Measurements from ENCODE around the gene PIGQ.

The PIGQ gene

DNA sequence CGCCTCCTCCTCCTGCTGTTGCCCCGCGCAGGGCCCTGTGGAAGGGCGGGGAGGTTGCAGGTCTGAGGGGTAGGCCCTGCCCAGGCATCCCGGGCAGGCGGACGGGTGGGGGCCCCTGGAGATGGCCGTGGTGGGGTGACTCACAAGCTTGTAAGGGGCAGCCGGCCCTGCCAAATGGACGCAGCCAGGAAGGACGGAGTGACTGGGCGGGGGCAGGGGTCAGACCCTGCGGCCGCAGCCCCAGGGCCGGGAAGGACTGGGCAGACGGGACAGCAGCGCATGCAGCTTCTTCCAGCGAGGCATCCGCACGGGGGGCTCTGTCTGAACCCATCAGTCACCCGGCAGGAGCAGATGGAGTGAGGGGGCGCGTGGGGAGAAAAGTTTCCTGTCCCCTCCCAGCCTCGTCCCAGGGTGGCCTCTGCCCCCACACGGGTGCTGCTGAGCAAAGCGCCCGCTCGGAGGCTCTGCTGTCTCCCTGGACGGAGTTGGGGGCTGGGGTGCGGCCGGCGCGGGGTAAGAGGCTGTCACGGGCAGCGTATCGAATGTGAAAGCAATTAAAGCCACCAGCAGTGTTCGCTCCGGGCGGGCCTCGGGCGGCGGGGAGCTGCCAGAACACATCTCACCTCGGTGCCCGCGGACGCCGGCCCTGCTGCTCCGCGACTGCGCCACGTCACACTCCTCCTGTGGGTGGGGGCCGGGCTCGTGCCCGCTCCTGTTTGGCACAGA is 15.0 kb upstream of the PIGQ start:
- no peak overlapping the region for H3K4me3 ChIP-seq (ENCODE audit: low read length)
- H3K27me3 ChIP-seq (ENCODE audit: control insufficient read depth, insufficient read depth, low read length), result peaks cover 11% of the 10 kb centered on the region
- H3K36me3 ChIP-seq (ENCODE audit: control insufficient read depth, insufficient read depth, low read length), result peaks cover 4% of the 10 kb centered on the region
- H3K27ac ChIP-seq (ENCODE audit: low read depth, low read length), result no peak overlapping the region
- H3K9ac ChIP-seq (ENCODE audit: low read length), result no peak overlapping the region
- H3K4me1 ChIP-seq (ENCODE audit: control insufficient read depth, insufficient read depth, low read length), result no peaks in the 10 kb centered on the region

DNA sequence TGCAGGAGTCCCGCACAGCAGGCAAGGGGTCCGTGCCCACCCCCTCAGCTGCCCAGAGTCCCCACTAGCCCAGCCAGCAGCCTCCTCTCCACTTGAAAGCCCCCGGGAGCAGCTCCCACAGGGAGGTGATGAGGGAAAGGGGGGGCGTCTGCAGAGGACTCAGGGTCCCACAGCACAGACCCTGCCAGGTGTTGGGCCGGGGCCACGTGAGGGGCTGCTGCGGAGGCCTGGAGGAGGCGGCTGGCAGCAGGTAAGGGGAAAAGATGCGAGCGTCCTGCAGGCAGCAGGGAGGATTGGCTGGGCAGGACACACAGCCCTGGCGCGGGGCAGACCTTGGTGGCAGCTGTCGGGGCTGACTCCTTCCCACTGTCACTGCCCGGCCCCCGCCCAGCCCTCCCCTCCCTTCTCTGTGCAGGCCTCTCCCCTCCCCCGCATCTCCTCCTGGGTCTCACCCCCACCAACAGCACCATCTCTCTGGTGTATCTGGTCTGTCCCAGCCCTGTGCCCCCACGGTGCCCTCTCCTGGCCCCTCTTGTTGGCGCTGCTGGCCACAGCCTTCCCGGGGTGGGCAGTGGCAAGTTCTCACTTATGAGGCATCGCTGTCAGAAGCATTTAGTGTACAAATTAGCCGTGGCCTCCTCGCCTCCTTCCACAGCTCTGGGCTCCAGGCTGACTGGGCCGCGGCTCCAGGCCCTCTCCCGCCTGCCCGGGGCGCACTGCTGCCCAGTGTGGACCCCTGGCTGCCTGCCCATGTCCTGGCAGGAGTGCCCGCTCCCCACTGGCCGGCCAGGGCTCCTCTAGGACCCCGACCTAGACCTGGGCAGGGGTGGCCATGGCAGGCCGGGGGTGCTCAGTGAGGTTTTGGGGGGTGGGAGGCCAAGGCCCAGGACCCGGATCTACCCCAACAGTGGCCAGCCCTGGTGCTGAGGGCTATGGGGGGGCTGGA is 14.0 kb upstream of the PIGQ start:
- H3K27ac ChIP-seq (ENCODE audit: low read depth, low read length), result no peak overlapping the region
- peaks cover 3% of the 10 kb centered on the region for H3K36me3 ChIP-seq (ENCODE audit: control insufficient read depth, insufficient read depth, low read length)
- no peaks in the 10 kb centered on the region for H3K4me1 ChIP-seq (ENCODE audit: control insufficient read depth, insufficient read depth, low read length)
- H3K27me3 ChIP-seq (ENCODE audit: control insufficient read depth, insufficient read depth, low read length), result peaks cover 13% of the 10 kb centered on the region
- H3K4me3 ChIP-seq (ENCODE audit: low read length), result no peak overlapping the region
- H3K9ac ChIP-seq (ENCODE audit: low read length), result no peak overlapping the region

DNA sequence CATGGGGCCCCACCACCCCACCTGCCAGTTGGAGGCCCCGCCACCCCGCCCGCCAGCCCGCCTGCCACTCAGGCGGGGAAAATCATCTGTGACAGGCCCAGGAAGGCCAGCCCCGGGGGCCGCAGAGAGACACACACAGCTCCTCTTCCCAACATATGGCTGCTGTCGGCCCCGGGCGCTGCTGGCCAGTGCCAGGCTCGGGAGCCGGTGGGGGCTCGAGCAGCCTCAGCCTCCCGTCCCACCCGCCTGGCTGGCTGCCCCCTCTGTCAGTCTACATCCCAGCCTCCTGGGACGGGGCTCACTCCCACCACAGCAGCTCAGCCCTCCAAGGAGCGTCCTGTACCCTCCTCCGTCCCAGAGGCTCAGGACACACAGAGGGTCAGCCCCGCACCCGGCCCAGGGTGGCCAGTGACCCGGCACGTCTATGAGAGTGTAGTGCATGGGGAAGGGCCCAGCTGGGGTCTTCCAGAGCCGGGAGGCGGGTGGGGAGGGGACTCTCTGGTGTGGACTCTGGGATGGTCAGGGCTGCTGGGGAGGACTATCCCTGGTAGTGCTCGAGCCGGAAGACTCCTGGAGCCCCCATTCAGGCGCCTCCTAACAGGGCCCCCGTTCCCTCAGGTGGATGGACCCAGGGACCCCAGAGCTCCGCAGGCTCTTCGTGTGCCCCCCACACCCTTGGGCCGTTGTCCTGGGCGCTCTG is 13.1 kb upstream of the PIGQ start:
- Histone ChIP-seq H3K4me3 (ENCODE audit: low read length) (no peak overlapping the region), H3K27me3 (ENCODE audit: control insufficient read depth, insufficient read depth, low read length) (peaks cover 19% of the 10 kb centered on the region), H3K9ac (ENCODE audit: low read length) (no peak overlapping the region), H3K36me3 (ENCODE audit: control insufficient read depth, insufficient read depth, low read length) (peaks cover 2% of the 10 kb centered on the region), H3K27ac (ENCODE audit: low read depth, low read length) (no peak overlapping the region), H3K4me1 (ENCODE audit: control insufficient read depth, insufficient read depth, low read length) (no peaks in the 10 kb centered on the region)

DNA sequence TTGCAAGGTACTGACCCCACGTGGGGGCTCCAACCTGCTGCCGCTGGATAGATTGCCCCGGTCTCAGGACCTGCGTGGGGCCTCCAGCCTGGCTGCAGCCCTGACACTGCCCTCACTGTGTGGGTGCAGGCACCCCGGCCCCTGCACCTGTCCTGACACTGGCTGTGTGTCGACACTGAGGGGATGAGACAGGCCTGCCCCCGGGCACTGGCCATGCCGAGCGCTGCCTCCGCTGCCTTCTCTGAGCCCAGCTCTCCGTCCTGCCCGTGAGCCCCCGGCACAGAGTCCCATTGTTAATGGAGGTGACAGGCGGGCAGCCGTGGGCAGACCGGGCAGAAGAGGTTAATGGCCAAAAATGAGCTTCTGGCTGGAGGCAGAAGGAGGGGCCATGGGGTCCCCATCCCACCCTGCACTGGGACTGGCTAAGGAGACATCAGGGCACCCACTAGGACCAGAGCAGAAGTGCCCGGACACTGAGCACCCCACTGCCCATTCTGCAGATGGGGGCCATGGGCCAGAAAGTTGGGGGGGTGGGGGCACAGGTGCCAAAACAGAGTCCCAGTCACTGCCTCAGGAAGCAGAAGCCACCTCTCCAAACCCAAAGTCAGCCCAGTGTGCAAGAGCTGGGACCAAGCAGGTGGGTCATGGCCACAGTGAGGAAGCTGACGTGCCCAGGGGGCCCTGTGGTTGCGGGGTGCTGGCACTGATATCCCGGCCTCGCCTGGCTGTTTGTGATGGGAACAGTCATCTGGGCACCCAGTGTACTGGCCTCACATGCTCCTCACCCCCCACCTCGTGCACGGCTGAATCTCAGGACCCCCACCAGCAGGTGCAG is 12.1 kb upstream of the PIGQ start:
- H3K27me3 ChIP-seq (ENCODE audit: control insufficient read depth, insufficient read depth, low read length), result peaks cover 19% of the 10 kb centered on the region

DNA sequence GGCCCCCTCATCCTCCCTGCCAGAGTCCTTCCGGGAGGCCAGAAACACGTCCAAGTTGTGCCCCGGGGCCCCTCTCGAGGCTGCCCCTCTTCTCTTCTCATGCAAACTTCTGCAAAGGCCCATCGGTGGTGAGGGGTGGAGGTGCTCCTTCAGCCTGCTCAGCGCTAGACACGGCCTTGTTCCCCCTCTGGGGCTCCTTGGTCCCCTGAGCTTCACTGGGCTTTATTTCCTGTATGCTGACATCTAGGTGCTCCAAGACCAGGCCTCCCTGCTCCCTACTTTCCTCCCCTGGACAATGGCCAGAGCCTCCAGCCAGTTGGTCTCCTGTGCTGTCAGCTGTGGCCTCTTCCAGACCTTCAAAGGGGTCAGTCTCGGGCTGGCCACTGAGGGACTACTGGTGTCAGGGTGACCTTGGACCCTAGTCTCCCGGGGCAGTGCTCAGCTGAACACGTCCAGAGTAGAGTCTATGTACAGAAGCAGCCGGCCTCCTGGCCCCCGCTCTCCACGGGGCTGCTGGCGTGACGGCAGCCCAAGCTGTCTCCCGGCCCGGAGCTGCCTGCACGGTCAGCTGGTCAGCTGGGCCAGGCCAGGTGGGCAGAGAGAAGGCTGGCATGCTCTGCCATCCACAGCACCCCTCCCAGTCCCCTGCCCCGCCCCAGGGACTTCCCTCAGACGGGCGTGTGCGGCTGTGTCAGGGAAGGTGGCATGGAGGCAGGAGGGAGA is 11.3 kb upstream of the PIGQ start:
- H3K4me3 ChIP-seq (ENCODE audit: low read length), result no peak overlapping the region
- no peaks in the 10 kb centered on the region for H3K36me3 ChIP-seq (ENCODE audit: control insufficient read depth, insufficient read depth, low read length)
- no peaks in the 10 kb centered on the region for H3K4me1 ChIP-seq (ENCODE audit: control insufficient read depth, insufficient read depth, low read length)
- peaks cover 19% of the 10 kb centered on the region for H3K27me3 ChIP-seq (ENCODE audit: control insufficient read depth, insufficient read depth, low read length)
- H3K9ac ChIP-seq (ENCODE audit: low read length), result no peak overlapping the region
- H3K27ac ChIP-seq (ENCODE audit: low read depth, low read length), result no peak overlapping the region

More for the DNA sequence above, 12.1 kb upstream of the PIGQ start:
- no peaks in the 10 kb centered on the region for H3K4me1 ChIP-seq (ENCODE audit: control insufficient read depth, insufficient read depth, low read length)
- H3K36me3 ChIP-seq (ENCODE audit: control insufficient read depth, insufficient read depth, low read length), result no peaks in the 10 kb centered on the region
- H3K4me3 ChIP-seq (ENCODE audit: low read length), result no peak overlapping the region
- no peak overlapping the region for H3K27ac ChIP-seq (ENCODE audit: low read depth, low read length)
- no peak overlapping the region for H3K9ac ChIP-seq (ENCODE audit: low read length)

DNA sequence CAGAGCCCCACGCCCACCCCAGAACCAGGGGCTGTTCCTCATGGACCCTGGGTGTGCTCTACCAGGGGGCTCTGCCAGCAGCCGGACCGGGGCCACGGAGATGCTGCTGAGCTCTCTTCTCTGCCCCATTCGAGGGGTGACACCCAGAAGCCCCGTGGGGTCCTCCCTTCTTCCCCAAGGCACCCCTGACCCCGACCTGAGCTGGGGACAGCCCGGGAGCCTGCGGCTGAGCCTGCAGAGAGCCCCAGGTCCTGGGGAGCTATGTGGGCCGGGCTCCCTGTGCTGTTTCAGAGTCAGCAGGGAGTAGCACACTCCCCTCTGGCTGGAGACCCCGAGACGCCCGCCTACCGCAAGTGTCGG is 10.8 kb upstream of the PIGQ start:
- peaks cover 19% of the 10 kb centered on the region for H3K27me3 ChIP-seq (ENCODE audit: control insufficient read depth, insufficient read depth, low read length)
- H3K9ac ChIP-seq (ENCODE audit: low read length), result no peak overlapping the region
- H3K4me1 ChIP-seq (ENCODE audit: control insufficient read depth, insufficient read depth, low read length), result no peaks in the 10 kb centered on the region
- no peak overlapping the region for H3K4me3 ChIP-seq (ENCODE audit: low read length)
- H3K27ac ChIP-seq (ENCODE audit: low read depth, low read length), result no peak overlapping the region
- no peaks in the 10 kb centered on the region for H3K36me3 ChIP-seq (ENCODE audit: control insufficient read depth, insufficient read depth, low read length)

DNA sequence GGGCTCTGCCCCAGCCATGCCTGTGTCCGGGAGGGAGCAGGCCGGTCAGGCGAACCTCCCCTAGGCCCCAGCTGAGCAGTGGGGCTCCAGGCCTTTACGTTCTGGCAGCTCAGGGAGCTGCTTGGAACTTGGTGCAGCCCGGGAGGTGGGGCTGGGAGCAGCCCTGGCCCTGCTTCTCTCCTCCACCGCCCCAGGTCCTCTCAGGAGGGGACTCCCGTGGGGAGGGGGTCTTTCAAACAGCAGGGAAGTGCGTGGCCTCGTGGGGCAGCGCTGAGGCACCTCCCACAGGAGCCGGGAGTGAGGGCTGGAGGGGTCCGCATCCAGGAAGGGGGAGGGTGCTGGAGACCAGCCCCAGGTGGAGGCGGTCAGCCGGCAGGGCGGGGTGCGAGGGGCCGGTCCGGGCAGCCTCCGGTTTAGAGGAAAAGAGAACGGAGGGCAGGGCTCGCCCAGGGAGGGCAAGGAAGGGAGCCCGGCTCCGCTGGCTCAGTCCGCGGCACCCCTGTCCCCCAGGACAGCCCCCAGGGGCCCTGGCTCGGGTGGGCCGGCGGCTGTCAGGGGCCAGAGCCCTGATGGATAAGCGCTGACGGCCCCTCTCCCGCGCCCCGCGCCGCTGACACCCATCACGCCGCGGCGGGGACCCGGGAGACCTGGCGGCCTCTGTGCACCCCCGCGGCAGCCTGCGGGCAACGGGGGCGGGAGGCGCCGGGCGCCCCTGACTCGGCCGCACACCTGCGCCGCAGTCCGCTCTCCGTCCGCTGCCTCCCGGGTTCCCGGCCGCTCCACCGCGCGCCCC is 10.2 kb upstream of the PIGQ start:
- no peak overlapping the region for H3K4me3 ChIP-seq (ENCODE audit: low read length)
- no peaks in the 10 kb centered on the region for H3K36me3 ChIP-seq (ENCODE audit: control insufficient read depth, insufficient read depth, low read length)
- H3K9ac ChIP-seq (ENCODE audit: low read length), result no peak overlapping the region
- peaks cover 19% of the 10 kb centered on the region for H3K27me3 ChIP-seq (ENCODE audit: control insufficient read depth, insufficient read depth, low read length)
- H3K27ac ChIP-seq (ENCODE audit: low read depth, low read length), result no peak overlapping the region
- no peaks in the 10 kb centered on the region for H3K4me1 ChIP-seq (ENCODE audit: control insufficient read depth, insufficient read depth, low read length)

DNA sequence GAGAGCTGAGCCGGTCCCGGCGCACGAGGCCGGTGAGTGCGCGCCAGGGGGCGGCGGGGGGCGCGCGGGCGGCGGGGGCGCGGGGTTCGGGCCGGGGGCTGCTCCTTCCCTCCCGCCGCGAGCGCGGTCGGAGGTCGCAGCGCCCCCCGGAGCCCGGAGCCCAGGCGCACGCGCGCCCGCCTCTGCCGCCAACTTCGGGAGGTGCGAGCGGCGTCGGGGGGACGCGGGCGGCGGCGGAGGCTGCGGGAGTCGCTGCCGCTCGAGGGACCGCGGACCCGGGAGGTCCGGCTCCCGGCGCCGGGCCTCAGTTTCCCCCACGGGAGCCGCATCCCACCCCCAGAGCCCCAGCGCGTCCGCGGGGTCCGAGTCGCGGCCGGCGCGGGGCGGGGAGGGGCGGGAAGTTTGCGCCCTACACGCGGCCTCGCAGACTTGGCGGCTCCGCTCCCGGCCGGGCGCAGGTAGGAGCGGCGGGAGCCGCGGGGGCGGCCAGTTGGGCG is 9.5 kb upstream of the PIGQ start, which contains the start of gene PRR35:
Gene PRR35 (plus strand): TSS at position 191 of the 497 bp plus-strand sequence. CDS start 2,901 bp downstream, outside the sequence.
- H3K9ac ChIP-seq (ENCODE audit: low read length), result no peak within 1 kb of the TSS
- H3K4me1 ChIP-seq (ENCODE audit: control insufficient read depth, insufficient read depth, low read length), result no peaks in the 10 kb centered on the region
- peaks cover 19% of the 10 kb centered on the region for H3K27me3 ChIP-seq (ENCODE audit: control insufficient read depth, insufficient read depth, low read length)
- H3K4me3 ChIP-seq (ENCODE audit: low read length), result no peak within 1 kb of the TSS
- no peaks in the 10 kb centered on the region for H3K36me3 ChIP-seq (ENCODE audit: control insufficient read depth, insufficient read depth, low read length)
- no peak within 1 kb of the TSS for H3K27ac ChIP-seq (ENCODE audit: low read depth, low read length)

DNA sequence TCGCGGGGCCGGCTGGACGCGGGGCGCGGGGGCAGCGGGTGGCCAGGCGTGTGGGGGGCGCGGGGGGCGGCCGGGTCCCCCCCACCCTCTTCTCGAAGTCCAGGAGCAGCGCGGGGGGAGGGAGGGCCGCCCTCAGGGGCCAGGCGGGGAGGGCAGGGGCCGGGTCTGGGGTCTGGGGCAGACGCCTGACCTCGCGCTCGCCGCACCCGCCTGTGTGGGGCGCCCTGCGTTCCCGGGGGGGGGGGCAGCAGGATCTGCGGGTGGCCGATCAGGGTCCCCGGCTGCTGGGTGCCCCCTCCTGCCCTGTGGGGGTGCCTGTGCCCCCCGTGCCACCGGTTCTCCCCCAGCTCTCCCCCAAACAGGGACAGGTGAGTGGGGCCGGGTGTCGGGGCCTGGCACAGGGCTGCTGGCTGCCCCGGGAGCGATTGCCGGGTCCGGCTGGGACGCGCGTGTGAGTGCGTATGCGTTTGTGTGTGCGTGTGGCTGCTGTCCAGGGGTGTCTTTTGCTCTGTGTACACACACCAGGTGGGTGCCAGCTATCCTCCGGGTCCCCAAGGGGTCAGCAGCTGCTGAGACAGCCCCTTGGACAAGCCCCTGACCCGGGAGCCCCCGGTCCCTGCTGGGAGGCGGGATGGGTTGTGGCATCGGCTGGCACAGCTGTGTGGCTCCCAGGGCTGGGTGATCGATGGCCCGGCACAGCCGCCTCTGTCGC is 8.9 kb upstream of the PIGQ start:
- H3K4me1 ChIP-seq (ENCODE audit: control insufficient read depth, insufficient read depth, low read length), result peaks cover 2% of the 10 kb centered on the region
- no peak overlapping the region for H3K27ac ChIP-seq (ENCODE audit: low read depth, low read length)
- no peak overlapping the region for H3K4me3 ChIP-seq (ENCODE audit: low read length)
- H3K27me3 ChIP-seq (ENCODE audit: control insufficient read depth, insufficient read depth, low read length), result peaks cover 19% of the 10 kb centered on the region
- H3K9ac ChIP-seq (ENCODE audit: low read length), result no peak overlapping the region
- H3K36me3 ChIP-seq (ENCODE audit: control insufficient read depth, insufficient read depth, low read length), result no peaks in the 10 kb centered on the region

DNA sequence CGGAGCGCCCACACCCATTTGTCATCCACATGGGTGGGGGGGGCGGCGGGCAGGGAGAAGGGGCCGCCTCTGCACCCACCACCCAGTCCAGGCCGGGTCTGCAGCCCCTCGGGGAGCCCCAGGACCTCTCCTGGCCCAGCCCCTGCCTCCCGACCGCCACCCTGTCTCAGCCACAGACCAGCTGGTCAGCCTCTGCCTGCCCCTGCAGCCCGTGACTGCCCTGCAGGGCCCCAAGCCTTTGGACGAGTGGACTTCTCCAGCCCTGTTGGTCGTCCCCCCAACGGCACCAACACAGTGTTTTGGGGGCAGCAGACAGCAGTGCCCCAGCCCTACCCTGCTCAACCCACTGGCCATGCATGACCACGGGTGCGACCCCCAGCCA is 8.4 kb upstream of the PIGQ start:
- Histone ChIP-seq H3K4me3 (ENCODE audit: low read length) (no peak overlapping the region), H3K9ac (ENCODE audit: low read length) (no peak overlapping the region), H3K36me3 (ENCODE audit: control insufficient read depth, insufficient read depth, low read length) (no peaks in the 10 kb centered on the region), H3K4me1 (ENCODE audit: control insufficient read depth, insufficient read depth, low read length) (peaks cover 4% of the 10 kb centered on the region), H3K27me3 (ENCODE audit: control insufficient read depth, insufficient read depth, low read length) (peaks cover 19% of the 10 kb centered on the region), H3K27ac (ENCODE audit: low read depth, low read length) (no peak overlapping the region)

Measured in rectal smooth muscle tissue (tissue), 1 donor.